SIG-M5 (cell line): ENCODE measurements around the gene TIMM17B.
"Not testable (repeated sequence)": the region's sequence is repeated elsewhere in the genome, so short reads cannot be mapped to it uniquely, and the experiment has no call there.

ENCODE experiments used
- DNase-seq: peaks from one replicate; lab custom pipeline; 2025; lab: John Stamatoyannopoulos, UW

TIMM17B gene

DNA sequence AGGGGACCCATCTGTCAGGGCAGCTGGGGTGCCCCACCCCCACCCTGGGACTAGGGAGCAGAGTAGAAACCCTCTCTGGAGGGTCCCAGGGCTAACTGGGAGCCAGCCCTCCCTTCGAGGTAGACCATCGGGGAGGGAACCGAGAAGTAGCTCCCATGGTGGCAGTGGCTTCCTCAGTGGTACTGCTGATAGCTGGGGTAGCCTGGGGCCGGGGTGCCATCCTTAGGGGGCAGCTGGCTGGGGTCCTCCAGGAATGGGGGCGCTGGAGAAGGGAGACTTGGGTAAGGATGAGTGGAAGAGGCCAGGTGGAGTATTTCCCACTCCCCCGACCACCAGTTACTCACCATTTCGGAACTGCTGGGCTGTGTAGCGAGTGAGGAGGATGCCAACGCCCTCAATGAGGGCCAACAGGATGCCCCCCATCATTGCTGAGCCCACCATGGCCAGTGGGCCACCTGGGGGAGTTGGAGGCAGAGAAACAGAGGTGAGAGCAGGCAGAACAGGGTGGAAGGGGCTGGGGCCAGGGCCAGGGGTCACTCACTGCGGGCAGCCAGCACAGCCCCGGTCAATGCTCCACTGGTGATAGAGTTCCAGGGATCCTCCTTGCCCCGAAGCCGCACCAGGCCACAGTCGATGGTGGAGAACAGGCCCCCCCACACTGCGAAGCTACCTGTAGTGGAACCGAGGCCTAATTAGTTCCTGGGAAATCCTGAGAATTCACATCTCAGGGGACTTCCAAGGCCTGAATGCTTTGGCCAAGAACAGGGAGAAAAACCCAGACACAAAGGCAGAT is 3.8 kb downstream of the TIMM17B start:
- no peak for DNase-seq

DNA sequence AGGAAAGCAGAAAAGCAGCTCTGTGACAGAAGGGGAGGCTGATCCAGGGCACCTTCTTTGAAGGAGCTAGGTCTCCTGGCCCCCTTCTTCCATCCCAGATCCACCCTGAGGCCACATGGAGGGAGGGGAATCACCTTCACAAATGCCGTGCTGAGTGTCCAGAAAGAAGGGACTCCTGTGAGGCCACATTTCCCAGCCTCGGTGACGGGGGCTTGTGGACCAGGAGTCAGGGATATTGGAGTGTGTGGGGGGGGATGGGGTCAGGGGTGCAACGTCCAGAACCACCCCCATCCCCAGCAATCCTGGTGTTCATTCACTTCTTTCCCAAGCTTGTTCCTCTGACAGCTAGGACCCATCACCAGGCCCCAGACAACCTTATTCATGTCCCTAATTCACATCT is 4.7 kb downstream of the TIMM17B start:
- DNase-seq: no peak

- DNase-seq: no peak
These were observed 5.9 kb downstream of the TIMM17B start for GRCh38 chrX:48891402-48892288.

DNA sequence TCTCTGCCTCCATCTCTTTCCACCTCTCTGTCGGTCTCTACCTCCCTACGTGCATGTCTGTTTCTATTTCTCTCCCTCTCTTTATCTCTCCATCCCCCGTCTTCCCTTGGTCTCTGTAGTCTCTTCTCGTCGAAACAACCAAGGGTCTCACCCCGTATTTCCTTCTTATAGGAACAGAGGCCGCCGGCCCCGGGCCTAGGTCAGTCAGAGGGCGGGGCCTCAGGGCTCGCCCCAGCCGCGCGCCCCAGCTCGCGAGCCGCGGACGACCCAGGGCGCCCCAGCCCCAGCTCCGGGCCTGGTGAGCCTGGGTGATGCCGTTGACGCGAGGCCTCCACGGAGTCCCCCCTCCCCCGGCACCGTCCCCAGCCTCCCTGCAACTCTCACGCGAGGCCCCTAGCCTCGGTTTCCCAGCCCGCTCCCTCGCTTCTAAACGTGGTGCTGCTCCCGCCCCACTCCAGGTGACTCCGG is 6.6 kb downstream of the TIMM17B start:
- no peak for DNase-seq

DNA sequence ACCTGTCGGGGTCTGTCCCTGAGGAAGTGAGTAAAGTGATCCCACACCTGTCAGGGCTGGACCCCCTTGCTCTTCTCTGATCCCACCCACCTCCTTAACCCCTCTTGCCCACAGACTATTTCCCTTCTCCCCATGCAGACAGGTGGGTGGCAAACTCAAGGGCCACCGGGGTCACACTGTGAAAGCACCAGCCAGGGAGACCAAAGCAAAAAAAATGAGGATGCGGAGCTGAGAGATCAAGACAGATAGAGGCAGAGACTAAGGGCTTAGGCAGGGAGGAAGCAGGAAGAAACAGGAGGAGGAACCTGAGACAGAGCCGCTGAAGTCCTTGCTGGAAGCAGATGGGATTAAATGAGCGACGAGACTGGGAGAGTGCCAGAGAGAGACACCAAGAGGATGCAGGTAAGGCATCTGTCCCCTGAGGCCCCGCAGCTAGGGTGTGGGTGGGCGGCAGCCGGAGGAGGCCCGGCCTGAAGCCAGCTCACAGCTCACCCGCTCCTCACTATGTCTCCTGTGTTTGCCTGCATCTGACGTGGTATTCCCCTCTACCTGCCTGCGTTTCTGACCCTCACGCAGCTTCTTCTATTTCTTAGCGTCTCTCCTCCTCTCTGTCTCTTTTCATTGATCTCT is 7.2 kb downstream of the TIMM17B start:
- DNase-seq: no peak

DNA sequence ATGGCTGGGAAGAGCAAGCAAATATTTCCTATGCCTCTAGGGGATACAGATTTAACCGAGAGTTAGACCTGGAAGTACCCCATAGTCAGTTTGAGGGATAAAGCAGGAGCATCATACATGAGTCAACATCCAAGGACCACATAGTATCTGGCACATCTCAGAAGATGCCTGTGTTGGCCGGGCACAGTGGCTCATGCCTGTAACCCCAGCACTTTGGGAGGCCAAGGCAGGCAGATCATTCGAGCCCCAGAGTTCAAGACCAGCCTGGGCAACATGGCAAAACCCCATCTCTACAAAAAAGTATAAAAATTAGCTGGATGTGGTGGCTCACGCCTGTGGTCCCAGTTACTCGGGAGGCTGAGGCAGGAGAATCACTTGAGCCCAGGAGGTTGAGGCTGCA is 11.0 kb downstream of the TIMM17B start:
- DNase-seq: not testable (repeated sequence)

- no peak for DNase-seq
These were observed 13.8 kb downstream of the TIMM17B start for GRCh38 chrX:48883729-48884128.

DNA sequence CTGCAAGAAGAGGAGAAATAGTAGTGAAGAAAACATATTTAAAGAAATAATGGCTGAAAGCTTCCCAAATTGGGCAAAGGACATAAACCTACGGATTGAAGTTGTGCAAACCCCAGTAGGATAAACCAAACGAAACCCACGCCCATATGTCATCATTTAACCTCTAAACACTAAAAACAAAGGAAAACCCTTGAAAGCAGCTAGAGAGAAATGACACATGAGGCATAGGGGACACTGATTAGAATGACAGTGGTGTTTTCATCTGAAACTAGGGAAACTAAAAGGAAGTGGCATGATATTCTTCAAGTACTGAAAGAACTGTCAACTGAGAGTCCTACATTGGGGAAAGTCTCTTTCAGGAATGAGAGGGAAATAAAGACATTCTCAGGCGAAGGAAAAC is 20.6 kb downstream of the TIMM17B start:
- not testable (repeated sequence) for DNase-seq

- not testable (repeated sequence) for DNase-seq
These were observed 25.6 kb downstream of the TIMM17B start for GRCh38 chrX:48872017-48872416.

DNA sequence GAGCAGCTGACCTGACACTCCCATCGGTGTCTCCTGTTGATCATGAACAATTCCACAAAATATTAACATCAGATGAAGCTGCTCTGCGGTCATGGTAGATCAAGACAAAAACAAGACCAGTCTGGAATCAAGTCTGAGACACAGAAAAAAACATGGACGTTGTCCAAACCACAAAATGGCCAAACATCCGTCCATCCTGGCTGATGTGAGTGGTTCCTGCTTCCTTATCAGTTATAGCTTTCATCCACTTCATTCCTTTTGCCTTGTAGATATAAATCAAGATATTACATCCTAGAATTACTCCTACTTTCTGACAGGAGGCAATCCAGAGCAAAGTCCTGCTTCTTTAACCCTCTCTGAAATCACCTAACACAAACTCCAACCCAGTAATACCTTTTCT is 33.4 kb downstream of the TIMM17B start:
- no peak for DNase-seq

DNA sequence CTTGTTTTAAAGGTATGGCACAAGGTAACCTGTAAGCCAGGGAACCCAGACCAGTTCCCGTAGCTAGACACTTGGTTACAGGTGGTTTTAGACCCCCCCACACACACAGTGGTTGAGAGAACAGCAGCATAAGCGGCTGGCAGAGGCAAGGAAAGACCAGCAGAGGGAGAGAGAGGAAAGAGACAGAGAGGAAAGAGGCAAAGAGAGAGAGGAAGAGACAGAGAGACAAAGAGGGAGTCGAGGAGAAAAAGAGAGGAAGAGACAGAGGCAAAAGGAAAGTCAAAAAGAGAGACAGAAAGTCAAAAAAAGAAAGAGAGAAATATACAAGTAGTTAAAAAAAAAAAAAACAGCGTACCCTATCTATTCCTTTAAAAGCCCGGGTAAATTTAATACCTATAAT is 42.7 kb downstream of the TIMM17B start:
- DNase-seq: no peak

DNA sequence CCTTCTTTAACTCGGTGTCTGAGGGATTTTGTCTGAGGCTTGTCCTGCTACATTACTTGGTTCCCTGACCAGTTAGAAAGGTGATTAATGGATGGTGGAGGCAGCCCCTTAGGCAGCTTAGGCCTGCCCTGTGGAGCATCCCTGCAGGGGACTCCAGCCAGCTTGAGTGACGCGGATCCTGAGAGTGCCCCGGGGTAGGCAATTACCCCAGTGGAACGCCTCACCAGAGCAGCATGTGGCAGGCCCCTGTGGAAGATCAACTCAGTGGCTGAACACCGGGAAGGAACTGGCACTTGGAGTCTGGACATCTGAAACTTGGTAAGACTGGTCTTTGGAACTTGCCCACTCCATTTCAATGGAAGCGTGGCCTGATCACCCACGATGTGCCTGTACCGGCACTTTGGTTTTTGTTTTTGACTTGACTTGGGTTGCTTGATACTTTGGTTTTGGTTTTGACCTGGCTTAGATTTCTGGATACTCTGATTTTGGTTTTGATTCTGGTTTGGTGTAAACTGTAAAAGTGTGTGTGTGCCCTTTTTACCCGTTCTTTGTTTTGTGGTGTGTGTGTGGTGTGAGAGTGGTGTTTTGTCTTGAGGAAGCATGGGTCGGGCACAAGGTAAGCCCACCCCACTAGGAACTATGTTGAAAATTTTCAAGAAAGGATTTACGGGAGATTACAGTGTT is 43.3 kb downstream of the TIMM17B start:
- not testable (repeated sequence) for DNase-seq

DNA sequence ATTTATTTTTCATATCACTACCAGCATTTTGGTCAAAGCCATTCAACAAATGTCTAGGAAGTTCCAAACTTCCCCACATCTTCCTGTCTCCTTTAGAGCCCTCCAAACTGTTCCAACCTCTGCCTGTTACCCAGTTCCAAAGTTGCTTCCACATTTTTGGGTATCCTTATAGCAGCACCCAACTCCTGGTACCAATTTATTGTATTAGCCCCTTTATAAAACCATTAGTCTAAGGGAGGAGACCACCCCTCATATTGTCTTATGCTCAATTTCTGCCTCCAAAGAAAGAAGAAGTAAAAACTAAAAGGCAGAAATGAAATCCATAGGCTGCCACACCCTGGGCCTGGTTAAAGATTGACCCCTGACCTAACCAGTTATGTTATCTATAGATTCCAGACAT is 44.1 kb downstream of the TIMM17B start:
- not testable (repeated sequence) for DNase-seq

- no peak for DNase-seq
These were observed 44.7 kb downstream of the TIMM17B start for GRCh38 chrX:48852857-48853256.

DNA sequence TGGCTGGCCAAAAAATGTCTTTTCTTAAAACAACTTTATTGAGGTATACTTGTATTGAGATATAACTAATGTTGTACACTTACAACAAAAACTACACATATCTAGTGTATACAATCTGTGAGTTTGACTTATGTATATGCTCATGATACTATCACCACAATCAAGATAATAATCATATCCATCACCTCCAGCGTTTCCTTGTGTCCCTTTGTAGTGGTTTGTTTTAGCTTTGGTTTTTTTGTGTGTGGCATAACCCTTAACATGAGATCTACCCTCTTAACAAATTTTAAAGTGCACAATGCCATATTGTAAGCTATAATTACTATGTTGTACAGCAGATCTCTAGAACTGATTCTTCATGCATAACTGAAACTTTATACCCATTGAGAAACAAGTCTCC is 48.7 kb downstream of the TIMM17B start:
- no peak for DNase-seq
